ENCODE data around the gene ACSL3.
"Not testable (repeated sequence)": the region's sequence is repeated elsewhere in the genome, so short reads cannot be mapped to it uniquely, and the experiment has no call there.

Gene ACSL3

GRCh38 chr2:222860740-222861410 lies at the start of gene ACSL3:
TSS of gene ACSL3 (plus strand) at chr2:222861036. CDS start at chr2:222908773, 47,737 bp downstream.
- DNase-seq, result peak; percentile 96

- no peak for DNase-seq
Measured at GRCh38 chr2:222811828-222812227, 49.0 kb upstream of the ACSL3 start.

- peak; percentile 45 for DNase-seq
Measured at GRCh38 chr2:222813177-222813843, 47.5 kb upstream of the ACSL3 start.

- DNase-seq, result no peak
Measured at GRCh38 chr2:222819722-222820333, 41.0 kb upstream of the ACSL3 start.

GRCh38 chr2:222823183-222823930 lies 37.5 kb upstream of the ACSL3 start:
- DNase-seq, result no peak

GRCh38 chr2:222825031-222825430 lies 35.8 kb upstream of the ACSL3 start:
- DNase-seq, result no peak

- DNase-seq, result no peak
Measured at GRCh38 chr2:222827417-222827816, 33.4 kb upstream of the ACSL3 start.

GRCh38 chr2:222828572-222828971 lies 32.3 kb upstream of the ACSL3 start:
- no peak for DNase-seq

- DNase-seq, result no peak
Measured at GRCh38 chr2:222830164-222830563, 30.7 kb upstream of the ACSL3 start.

- no peak for DNase-seq
Measured at GRCh38 chr2:222833410-222833809, 27.4 kb upstream of the ACSL3 start.

- DNase-seq, result no peak
Measured at GRCh38 chr2:222835143-222835822, 25.6 kb upstream of the ACSL3 start.

GRCh38 chr2:222835823-222836151 lies 25.0 kb upstream of the ACSL3 start:
- DNase-seq, result no peak

- no peak for DNase-seq
Measured at GRCh38 chr2:222837643-222838056, 23.2 kb upstream of the ACSL3 start.

- DNase-seq, result no peak
Measured at GRCh38 chr2:222840060-222840802, 20.6 kb upstream of the ACSL3 start.

GRCh38 chr2:222842491-222843174 lies 18.2 kb upstream of the ACSL3 start:
- DNase-seq, result no peak

GRCh38 chr2:222844323-222844722 lies 16.5 kb upstream of the ACSL3 start:
- no peak for DNase-seq

GRCh38 chr2:222845314-222845713 lies 15.5 kb upstream of the ACSL3 start:
- not testable (repeated sequence) for DNase-seq

- no peak for DNase-seq
Measured at GRCh38 chr2:222846003-222846402, 14.8 kb upstream of the ACSL3 start.

- not testable (repeated sequence) for DNase-seq
Measured at GRCh38 chr2:222848031-222848430, 12.8 kb upstream of the ACSL3 start.

GRCh38 chr2:222848862-222849261 lies 12.0 kb upstream of the ACSL3 start:
- no peak for DNase-seq

GRCh38 chr2:222851956-222852617 lies 8.7 kb upstream of the ACSL3 start:
- DNase-seq, result no peak
